ENCODE measurements around the gene SIGLEC6.

SIGLEC6 gene

GRCh38 chr19:51552996-51553725, 21.7 kb upstream of the SIGLEC6 start:
- no peak overlapping the region for H3K4me3 ChIP-seq (ENCODE audit: low read length)
- no peak for TF ChIP-seq ZNF274 (IDR thresholded peaks at IDR 0.05; ENCODE audit: low read depth, low read length)

- H3K4me3 ChIP-seq (ENCODE audit: low read length) = no peak overlapping the region
These were observed 21.1 kb upstream of the SIGLEC6 start for GRCh38 chr19:51552608-51552995.

GRCh38 chr19:51551673-51552432, 20.4 kb upstream of the SIGLEC6 start:
- TF ChIP-seq ZNF274 (IDR thresholded peaks at IDR 0.05; ENCODE audit: low read depth, low read length) = no peak
- H3K4me3 ChIP-seq (ENCODE audit: low read length) = no peak overlapping the region

More at GRCh38 chr19:51552608-51552995, 21.1 kb upstream of the SIGLEC6 start:
- TF ChIP-seq ZNF274 (IDR thresholded peaks at IDR 0.05; ENCODE audit: low read depth, low read length) = no peak

- no peak for TF ChIP-seq ZNF274 (IDR thresholded peaks at IDR 0.05; ENCODE audit: low read depth, low read length)
- no peak overlapping the region for H3K4me3 ChIP-seq (ENCODE audit: low read length)
These were observed 19.6 kb upstream of the SIGLEC6 start for GRCh38 chr19:51550848-51551672.

- H3K4me3 ChIP-seq (ENCODE audit: low read length) = no peak overlapping the region
- TF ChIP-seq ZNF274 (IDR thresholded peaks at IDR 0.05; ENCODE audit: low read depth, low read length) = no peak
These were observed 18.3 kb upstream of the SIGLEC6 start for GRCh38 chr19:51549533-51550324.

GRCh38 chr19:51548891-51549305, 17.4 kb upstream of the SIGLEC6 start:
- H3K4me3 ChIP-seq (ENCODE audit: low read length) = no peak overlapping the region
- no peak for TF ChIP-seq ZNF274 (IDR thresholded peaks at IDR 0.05; ENCODE audit: low read depth, low read length)

GRCh38 chr19:51548213-51548651, 16.8 kb upstream of the SIGLEC6 start:
- TF ChIP-seq ZNF274 (IDR thresholded peaks at IDR 0.05; ENCODE audit: low read depth, low read length) = no peak
- no peak overlapping the region for H3K4me3 ChIP-seq (ENCODE audit: low read length)

- TF ChIP-seq ZNF274 (IDR thresholded peaks at IDR 0.05; ENCODE audit: low read depth, low read length) = no peak
- no peak overlapping the region for H3K4me3 ChIP-seq (ENCODE audit: low read length)
These were observed 16.1 kb upstream of the SIGLEC6 start for GRCh38 chr19:51547397-51548212.

GRCh38 chr19:51546650-51547396, 15.4 kb upstream of the SIGLEC6 start:
- H3K4me3 ChIP-seq (ENCODE audit: low read length) = no peak overlapping the region
- no peak for TF ChIP-seq ZNF274 (IDR thresholded peaks at IDR 0.05; ENCODE audit: low read depth, low read length)

- TF ChIP-seq ZNF274 (IDR thresholded peaks at IDR 0.05; ENCODE audit: low read depth, low read length) = no peak
- H3K4me3 ChIP-seq (ENCODE audit: low read length) = no peak overlapping the region
These were observed 14.7 kb upstream of the SIGLEC6 start for GRCh38 chr19:51546107-51546649.

- no peak for TF ChIP-seq ZNF274 (IDR thresholded peaks at IDR 0.05; ENCODE audit: low read depth, low read length)
- no peak overlapping the region for H3K4me3 ChIP-seq (ENCODE audit: low read length)
These were observed 12.6 kb upstream of the SIGLEC6 start for GRCh38 chr19:51544038-51544437.

GRCh38 chr19:51542699-51543098, 11.2 kb upstream of the SIGLEC6 start:
- no peak for TF ChIP-seq ZNF274 (IDR thresholded peaks at IDR 0.05; ENCODE audit: low read depth, low read length)
- no peak overlapping the region for H3K4me3 ChIP-seq (ENCODE audit: low read length)
